ENCODE data around the gene RBFOX1.

The RBFOX1 gene

DNA sequence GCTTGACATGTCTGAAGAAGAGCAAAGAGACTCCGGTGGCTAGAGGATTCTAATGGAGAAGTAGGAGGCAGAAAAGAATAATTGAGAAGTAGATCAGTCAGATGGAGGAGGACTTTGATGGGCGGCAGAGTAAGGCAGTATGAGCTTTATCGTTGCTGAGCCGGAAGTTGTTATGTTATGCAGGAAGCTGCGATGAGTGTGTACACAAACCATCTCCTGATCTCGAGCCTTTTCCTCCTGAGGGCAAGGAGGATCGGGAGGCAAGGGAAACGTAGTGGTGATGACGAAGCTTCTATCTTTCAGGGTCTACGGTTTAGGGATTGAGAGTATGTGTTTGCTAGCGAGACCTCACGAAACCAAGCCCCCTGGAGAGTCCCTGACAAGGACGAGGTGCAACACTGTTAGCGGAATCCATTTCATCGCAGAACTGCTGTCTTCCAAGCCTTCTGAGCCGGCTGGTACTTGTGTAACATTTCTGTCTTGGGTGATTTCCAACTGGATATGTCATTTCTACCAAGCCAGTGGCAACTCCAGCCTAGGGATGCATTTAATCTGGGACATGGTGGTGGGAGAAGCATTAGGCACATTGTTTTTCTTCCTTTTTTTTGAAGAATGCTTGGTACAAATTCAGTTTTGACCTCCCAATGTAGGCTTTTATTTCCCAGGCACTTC, 45.5 kb downstream of the RBFOX1 start:
- TF ChIP-seq, protein P1, sequence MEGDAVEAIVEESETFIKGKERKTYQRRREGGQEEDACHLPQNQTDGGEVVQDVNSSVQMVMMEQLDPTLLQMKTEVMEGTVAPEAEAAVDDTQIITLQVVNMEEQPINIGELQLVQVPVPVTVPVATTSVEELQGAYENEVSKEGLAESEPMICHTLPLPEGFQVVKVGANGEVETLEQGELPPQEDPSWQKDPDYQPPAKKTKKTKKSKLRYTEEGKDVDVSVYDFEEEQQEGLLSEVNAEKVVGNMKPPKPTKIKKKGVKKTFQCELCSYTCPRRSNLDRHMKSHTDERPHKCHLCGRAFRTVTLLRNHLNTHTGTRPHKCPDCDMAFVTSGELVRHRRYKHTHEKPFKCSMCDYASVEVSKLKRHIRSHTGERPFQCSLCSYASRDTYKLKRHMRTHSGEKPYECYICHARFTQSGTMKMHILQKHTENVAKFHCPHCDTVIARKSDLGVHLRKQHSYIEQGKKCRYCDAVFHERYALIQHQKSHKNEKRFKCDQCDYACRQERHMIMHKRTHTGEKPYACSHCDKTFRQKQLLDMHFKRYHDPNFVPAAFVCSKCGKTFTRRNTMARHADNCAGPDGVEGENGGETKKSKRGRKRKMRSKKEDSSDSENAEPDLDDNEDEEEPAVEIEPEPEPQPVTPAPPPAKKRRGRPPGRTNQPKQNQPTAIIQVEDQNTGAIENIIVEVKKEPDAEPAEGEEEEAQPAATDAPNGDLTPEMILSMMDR (conservative IDR thresholded peaks at IDR 0.05; ENCODE audit: low read depth, low read length): no peak
- H3K4me3 ChIP-seq (ENCODE audit: low read length): no peak overlapping the region
- no peak for DNase-seq (ENCODE audit: low read depth)

DNA sequence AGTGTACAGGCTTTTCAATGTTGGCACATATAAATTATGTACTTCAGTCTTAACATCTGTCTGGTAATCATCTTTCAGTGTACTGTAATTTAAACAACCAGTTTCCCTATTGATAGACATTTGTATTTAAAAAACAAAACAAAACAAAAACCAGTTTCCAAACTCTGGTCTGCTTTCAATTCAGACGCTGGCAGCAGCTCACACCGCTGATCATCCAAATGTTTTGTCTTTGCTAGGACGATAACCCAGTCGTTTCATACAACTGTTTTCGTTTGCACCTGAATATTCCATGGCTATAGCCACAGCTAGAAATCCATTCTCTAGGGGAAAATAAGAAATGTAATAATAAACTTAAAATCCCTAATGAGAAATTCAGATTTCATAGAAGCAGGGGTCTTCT, 47.8 kb downstream of the RBFOX1 start:
- DNase-seq (ENCODE audit: low read depth): no peak
- H3K4me3 ChIP-seq (ENCODE audit: low read length): no peak overlapping the region
- TF ChIP-seq, protein P1 (conservative IDR thresholded peaks at IDR 0.05; ENCODE audit: low read depth, low read length): no peak

DNA sequence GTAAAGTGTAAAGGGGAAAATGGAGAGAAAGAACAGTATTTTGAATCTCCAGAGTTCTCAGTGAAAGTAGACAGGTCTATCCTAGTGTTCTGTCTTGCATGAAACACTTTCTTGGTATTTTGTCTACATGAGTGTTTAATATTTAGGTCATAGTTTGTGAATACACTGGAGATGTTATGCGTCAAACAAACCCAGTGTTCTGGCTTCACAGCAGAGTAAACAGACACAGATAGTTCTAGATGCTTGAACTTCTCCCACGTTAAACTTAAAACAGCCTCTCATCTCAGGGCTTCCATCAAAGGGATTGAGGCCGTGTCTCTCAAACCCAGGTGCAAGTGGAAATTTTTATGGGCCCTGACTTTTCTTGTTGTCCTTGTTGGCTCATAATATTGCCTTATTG, 48.3 kb downstream of the RBFOX1 start:
- TF ChIP-seq, protein P1 (conservative IDR thresholded peaks at IDR 0.05; ENCODE audit: low read depth, low read length): no peak

DNA sequence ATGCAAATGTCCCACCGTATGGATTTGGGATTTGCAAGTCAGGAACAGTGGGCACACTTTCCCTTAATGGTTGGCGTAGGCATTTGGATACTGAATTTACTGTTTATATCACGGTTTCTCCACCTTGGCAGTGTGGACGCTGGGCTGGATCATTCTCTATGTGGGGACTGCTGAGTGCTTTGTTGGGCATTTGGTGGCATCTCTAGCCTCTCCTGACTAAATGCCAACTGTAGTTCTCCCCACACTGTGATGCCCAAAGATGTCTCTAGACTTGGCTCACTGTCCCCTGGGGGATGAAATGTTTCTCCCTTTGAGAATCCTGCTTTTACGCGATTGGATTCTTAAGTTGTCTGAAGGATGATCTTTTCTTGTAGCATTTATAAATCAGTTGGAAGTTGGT, 49.0 kb downstream of the RBFOX1 start:
- no peak overlapping the region for H3K4me3 ChIP-seq (ENCODE audit: low read length)
- no peak for DNase-seq (ENCODE audit: low read depth)
- TF ChIP-seq, protein P1 (conservative IDR thresholded peaks at IDR 0.05; ENCODE audit: low read depth, low read length): no peak

More for the DNA sequence above, 48.3 kb downstream of the RBFOX1 start:
- H3K4me3 ChIP-seq (ENCODE audit: low read length): no peak overlapping the region
- DNase-seq (ENCODE audit: low read depth): no peak

DNA sequence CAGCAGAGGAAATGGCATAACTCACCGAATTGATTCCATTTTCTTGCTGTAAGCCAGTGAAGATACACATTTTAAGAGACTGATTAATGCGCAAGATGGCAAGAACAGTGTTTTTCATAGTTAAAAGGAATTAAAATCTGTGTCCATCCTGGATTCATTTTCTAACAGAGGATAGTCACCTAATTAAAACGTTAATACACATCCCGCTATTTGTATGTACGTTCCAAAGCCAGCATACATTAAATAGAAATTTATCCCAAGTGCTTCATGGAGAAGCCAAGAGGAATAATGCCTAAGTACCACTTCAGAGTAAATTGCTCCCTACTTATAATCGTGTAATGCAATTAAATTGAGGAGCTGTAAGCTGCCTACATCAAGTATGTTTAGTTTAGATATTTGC, 49.9 kb downstream of the RBFOX1 start:
- no peak overlapping the region for H3K4me3 ChIP-seq (ENCODE audit: low read length)
- DNase-seq (ENCODE audit: low read depth): no peak

DNA sequence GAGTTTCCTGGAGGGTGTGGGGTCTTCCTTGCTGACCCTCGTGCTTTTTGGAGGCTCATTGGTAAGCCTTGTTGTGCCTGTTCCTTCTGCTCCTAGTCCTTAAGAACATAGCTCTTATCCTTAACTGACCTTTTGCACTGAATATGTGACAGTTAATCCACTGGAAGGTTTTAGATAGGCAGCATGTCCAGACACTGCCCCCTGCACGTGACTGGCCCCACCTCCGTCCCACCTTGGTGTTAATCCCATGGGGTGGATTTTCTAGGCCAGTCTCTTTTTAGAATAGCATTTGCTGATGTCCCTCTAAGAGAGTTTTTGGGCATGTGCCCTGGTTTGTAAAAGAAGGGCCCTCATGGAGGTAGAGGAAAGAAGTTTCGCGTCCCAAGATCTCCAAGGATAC, 58.3 kb downstream of the RBFOX1 start:
- no peak overlapping the region for H3K4me3 ChIP-seq (ENCODE audit: low read length)
- TF ChIP-seq, protein P1 (conservative IDR thresholded peaks at IDR 0.05; ENCODE audit: low read depth, low read length): no peak

More for the DNA sequence above, 49.9 kb downstream of the RBFOX1 start:
- TF ChIP-seq, protein P1 (conservative IDR thresholded peaks at IDR 0.05; ENCODE audit: low read depth, low read length): no peak

DNA sequence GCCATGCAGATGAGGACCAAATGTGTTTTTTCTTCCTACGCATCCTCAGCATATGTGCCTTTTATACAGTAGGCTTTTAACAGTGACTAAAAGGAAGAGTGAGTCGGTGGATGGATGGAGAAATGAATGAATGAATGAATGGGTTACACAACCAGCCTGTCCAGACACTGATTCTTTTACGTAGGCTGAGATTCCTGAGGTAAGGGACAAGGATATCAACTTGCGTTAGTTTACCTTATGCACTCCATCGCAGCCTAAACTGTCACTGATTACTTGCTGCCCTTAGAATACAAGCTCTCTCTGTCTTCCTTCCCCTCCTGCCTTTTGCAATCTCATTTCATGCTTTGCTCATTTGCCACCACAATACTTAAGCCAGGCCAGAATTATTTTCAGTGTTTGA, 59.0 kb downstream of the RBFOX1 start:
- no peak for DNase-seq (ENCODE audit: low read depth)
- TF ChIP-seq, protein P1 (conservative IDR thresholded peaks at IDR 0.05; ENCODE audit: low read depth, low read length): no peak
- no peak overlapping the region for H3K4me3 ChIP-seq (ENCODE audit: low read length)

More for the DNA sequence above, 58.3 kb downstream of the RBFOX1 start:
- no peak for DNase-seq (ENCODE audit: low read depth)
